ENCODE measurements around the gene TTYH3. TPM values are rescaled to one million over a fixed set of nuclear protein-coding genes. Genes with fewer than 3 reads are reported as not detected.

Gene TTYH3
- total and polyA plus RNA-seq, 2 of the 13 experiments (the other 11 are each of a cell fraction or from before 2014, with no cell fraction given): 26.3 to 50.0 TPM

DNA sequence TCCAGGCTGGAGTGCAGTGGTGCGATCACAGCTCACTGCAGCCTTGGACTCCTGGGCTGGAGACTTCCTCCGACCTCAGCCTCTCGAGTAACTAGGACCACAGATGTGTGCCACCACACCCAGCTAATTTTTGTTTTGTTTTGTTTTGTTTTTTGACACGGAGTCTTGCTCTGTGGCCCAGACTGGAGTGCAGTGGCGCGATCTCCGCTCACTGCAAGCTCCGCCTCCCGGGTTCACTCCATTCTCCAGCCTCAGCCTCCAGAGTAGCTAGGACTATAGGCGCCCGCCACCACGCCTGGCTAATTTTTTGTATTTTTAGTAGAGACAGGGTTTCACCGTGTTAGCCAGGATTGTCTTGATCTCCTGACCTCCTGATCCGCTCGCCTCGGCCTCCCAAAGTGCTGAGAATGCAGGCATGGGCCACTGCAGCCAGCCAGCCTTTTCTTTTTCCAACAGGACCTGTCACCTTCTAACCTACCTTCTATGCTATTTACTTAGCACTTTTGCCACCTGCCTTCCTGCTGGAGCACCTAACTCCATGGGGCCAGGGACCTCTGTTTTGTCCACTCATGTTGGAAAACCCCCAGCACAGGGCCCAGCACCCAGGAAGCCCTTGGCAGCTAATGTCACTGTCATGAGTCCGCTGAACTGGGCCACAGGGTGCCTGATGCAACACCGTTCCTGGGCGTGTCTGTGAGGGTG lies 61.8 kb downstream of the TTYH3 start (continued):
- peak; percentile 47 for TF ChIP-seq GABPB1 (CRISPR knock-in tag; IDR thresholded peaks at IDR 0.05)
- peak; percentile 65; the same call in 1 of the 2 replicates for TF ChIP-seq ZBED4 (CRISPR knock-in tag; IDR thresholded peaks at IDR 0.05; ENCODE audit: borderline replicate concordance)
- peak; percentile 42; the same call in 1 of the 2 replicates for TF ChIP-seq ARID4A (CRISPR knock-in tag; IDR thresholded peaks at IDR 0.05; ENCODE audit: borderline replicate concordance)
- TF ChIP-seq ZNF292 (CRISPR knock-in tag; IDR thresholded peaks at IDR 0.05; ENCODE audit: borderline replicate concordance, low read depth): 0 out of 2 replicates have a peak, but pooled peaks have one; percentile 30
- TF ChIP-seq SMAD3 (CRISPR knock-in tag; IDR thresholded peaks at IDR 0.05): peak; percentile 40; the same call in 1 of the 2 replicates
- TF ChIP-seq ZNF891 (CRISPR knock-in tag; IDR thresholded peaks at IDR 0.05): peak; percentile 8; the same call in 1 of the 2 replicates
- TF ChIP-seq YEATS4 (CRISPR knock-in tag; IDR thresholded peaks at IDR 0.05; ENCODE audit: borderline replicate concordance): peak; percentile 50; the same call in 1 of the 2 replicates
- TF ChIP-seq, protein P1, sequence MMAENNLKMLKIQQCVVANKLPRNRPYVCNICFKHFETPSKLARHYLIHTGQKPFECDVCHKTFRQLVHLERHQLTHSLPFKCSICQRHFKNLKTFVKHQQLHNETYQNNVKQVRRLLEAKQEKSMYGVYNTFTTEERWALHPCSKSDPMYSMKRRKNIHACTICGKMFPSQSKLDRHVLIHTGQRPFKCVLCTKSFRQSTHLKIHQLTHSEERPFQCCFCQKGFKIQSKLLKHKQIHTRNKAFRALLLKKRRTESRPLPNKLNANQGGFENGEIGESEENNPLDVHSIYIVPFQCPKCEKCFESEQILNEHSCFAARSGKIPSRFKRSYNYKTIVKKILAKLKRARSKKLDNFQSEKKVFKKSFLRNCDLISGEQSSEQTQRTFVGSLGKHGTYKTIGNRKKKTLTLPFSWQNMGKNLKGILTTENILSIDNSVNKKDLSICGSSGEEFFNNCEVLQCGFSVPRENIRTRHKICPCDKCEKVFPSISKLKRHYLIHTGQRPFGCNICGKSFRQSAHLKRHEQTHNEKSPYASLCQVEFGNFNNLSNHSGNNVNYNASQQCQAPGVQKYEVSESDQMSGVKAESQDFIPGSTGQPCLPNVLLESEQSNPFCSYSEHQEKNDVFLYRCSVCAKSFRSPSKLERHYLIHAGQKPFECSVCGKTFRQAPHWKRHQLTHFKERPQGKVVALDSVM (CRISPR knock-in tag; IDR thresholded peaks at IDR 0.05): peak; percentile 46; the same call in 1 of the 2 replicates
- peak; percentile 48; the same call in 1 of the 2 replicates for TF ChIP-seq ATF3 (CRISPR knock-in tag; IDR thresholded peaks at IDR 0.05)
- peak; percentile 67 for TF ChIP-seq ZFY (CRISPR knock-in tag; IDR thresholded peaks at IDR 0.05)
- peak; percentile 64 for TF ChIP-seq ZNF687 (CRISPR knock-in tag; IDR thresholded peaks at IDR 0.05)

All from HepG2 (cell line).